HepG2 (cell line): ENCODE measurements around the gene RCE1. TPM values are rescaled to one million over a fixed set of nuclear protein-coding genes. Genes with fewer than 3 reads are reported as not detected.

Experiments
- ATAC-seq: fragments of 200-7000 bp; cut with Tn5 transposase; 3 replicates; pipeline ENCODE4 v1.9.1; 2020; ENCODE audit warnings: mild to moderate bottlenecking, moderate library complexity
- BruUV-seq: library from RNA; stranded (reverse); fragments of 400-500 nt; replicated peaks from 2 replicates; lab custom pipeline; 2021; lab: Mats Ljungman, UMichigan
- CTCF ChIA-PET: fragments of 300-600 bp; formaldehyde crosslinking; extraction: SDS; loops from one replicate; lab custom pipeline; 2021; ENCODE audit warnings: low total read pairs, inconsistent platforms, low intra/inter-chr PET ratio; lab: Yijun Ruan, JAX
- POLR2A ChIA-PET: fragments of 350-600 bp; sonication (Branson Sonifier 250); formaldehyde crosslinking; loops from one replicate; lab custom pipeline; 2020; ENCODE audit warnings: antibody characterized with exemption, inconsistent platforms; lab: Yijun Ruan, JAX
- DNase-seq: peaks from one replicate; pipeline ENCODE4 v3.0.0-alpha.2; 2015; ENCODE audit warnings: low spot score
- FAIRE-seq: peaks from 3 replicates; lab custom pipeline; 2011; peaks lifted over from hg19 to GRCh38; lab: Jason Lieb, UNC
- H2AFZ ChIP-seq: one replicate; pipeline ENCODE4 v1.6.1; 2011; ENCODE audit warnings: low read length, inconsistent platforms
- H3K27ac ChIP-seq: fragments of 300-600 bp; 3 replicates; pipeline ENCODE4 v1.8.0; 2011; ENCODE audit warnings: mixed run types, mild to moderate bottlenecking, mixed read lengths, low read length, inconsistent platforms; ENCODE audit not compliant: insufficient read depth; ENCODE audit errors: extremely low read length
- H3K27me3 ChIP-seq, 2 experiments: fragments of 200-600 bp in 1 of 2; 2 replicates in 1 of 2; 3 replicates in 1 of 2; pipeline versions ENCODE4 v1.6.0 to v1.8.0; 2011; ENCODE audit warnings: low read length in 2 of 2, mild to moderate bottlenecking in 2 of 2, moderate library complexity in 2 of 2, inconsistent platforms in 1 of 2; ENCODE audit not compliant: insufficient read depth in 2 of 2, control insufficient read depth in 1 of 2
- H3K36me3 ChIP-seq, 2 experiments: fragments of 200-600 bp in 1 of 2; replicated peaks in 1 of 2; 2 replicates in 1 of 2; 3 replicates in 1 of 2; pipeline versions ENCODE4 v1.5.1 to v1.8.0; 2011; ENCODE audit warnings: low read length in 2 of 2, inconsistent platforms in 1 of 2; ENCODE audit not compliant: insufficient read depth in 2 of 2, control insufficient read depth in 1 of 2
- H3K4me1 ChIP-seq: 2 replicates; pipeline ENCODE4 v1.5.1; 2012; ENCODE audit warnings: low read length, inconsistent platforms; ENCODE audit not compliant: insufficient read depth
- H3K4me2 ChIP-seq: 2 replicates; pipeline ENCODE4 v1.6.0; 2011; ENCODE audit warnings: low read depth, low read length, inconsistent platforms
- H3K4me3 ChIP-seq, 3 experiments: fragments of 200-600 bp in 1 of 3; sonication (generic), shearing (Covaris generic) in 1 of 3; replicated peaks in 1 of 3; 2 replicates each; pipeline ENCODE4 v1.5.1; 2011 to 2016; ENCODE audit warnings: low read length in 3 of 3, inconsistent platforms in 2 of 3, low read depth in 2 of 3, mild to moderate bottlenecking in 2 of 3, control low read depth in 1 of 3, mixed read lengths in 1 of 3; ENCODE audit not compliant: insufficient read depth in 1 of 3
- H3K79me2 ChIP-seq: one replicate; pipeline ENCODE4 v1.6.1; 2011; ENCODE audit warnings: low read length, inconsistent platforms; ENCODE audit not compliant: insufficient read depth
- H3K9ac ChIP-seq: 2 replicates; pipeline ENCODE4 v1.6.0; 2011; ENCODE audit warnings: mild to moderate bottlenecking, low read depth, low read length, inconsistent platforms; ENCODE audit not compliant: insufficient read depth
- H3K9me3 ChIP-seq: 2 replicates; pipeline ENCODE4 v1.5.1; 2012; ENCODE audit warnings: mild to moderate bottlenecking, low read length
- H4K20me1 ChIP-seq: 2 replicates; pipeline ENCODE4 v1.6.0; 2011; ENCODE audit warnings: inconsistent platforms, mild to moderate bottlenecking, low read length, moderate library complexity; ENCODE audit not compliant: insufficient read depth
- AKAP8 ChIP-seq: sonication (generic); formaldehyde crosslinking; IDR thresholded peaks from 2 replicates; pipeline ENCODE4 v1.5.1; 2020; ENCODE audit warnings: mild to moderate bottlenecking, missing genetic modification reagents
- ARNT2 ChIP-seq: sonication (generic); formaldehyde crosslinking; IDR thresholded peaks from 2 replicates; pipeline ENCODE4 v1.8.0; 2022; ENCODE audit warnings: mild to moderate bottlenecking, low read depth, missing genetic modification reagents, moderate library complexity
- FOXM1 ChIP-seq: sonication (generic); formaldehyde crosslinking; IDR thresholded peaks from 2 replicates; pipeline ENCODE4 v1.5.0; 2020; ENCODE audit warnings: missing genetic modification reagents
- MYNN ChIP-seq: sonication (generic); formaldehyde crosslinking; IDR thresholded peaks from 2 replicates; pipeline ENCODE4 v1.4.0; 2020; ENCODE audit warnings: mild to moderate bottlenecking, low read depth, missing genetic modification reagents
- RBM39 ChIP-seq: fragments of 200-400 bp; formaldehyde crosslinking; IDR thresholded peaks from one replicate; pipeline ENCODE4 v1.6.1; 2018; ENCODE audit warnings: antibody characterized with exemption, mild to moderate bottlenecking, low read depth, low read length; ENCODE audit not compliant: poor library complexity, severe bottlenecking
- TSC22D2 ChIP-seq: sonication (generic); formaldehyde crosslinking; IDR thresholded peaks from 2 replicates; pipeline ENCODE4 v1.5.1; 2020; ENCODE audit warnings: missing genetic modification reagents, mild to moderate bottlenecking, borderline replicate concordance
- ZNF10 ChIP-seq: sonication (generic); formaldehyde crosslinking; IDR thresholded peaks from 2 replicates; pipeline ENCODE4 v1.4.0; 2020; ENCODE audit warnings: mild to moderate bottlenecking, low read depth, missing genetic modification reagents, borderline replicate concordance
- ZNF292 ChIP-seq: sonication (generic); formaldehyde crosslinking; IDR thresholded peaks from 2 replicates; pipeline ENCODE4 v1.8.1; 2022; ENCODE audit warnings: mild to moderate bottlenecking, low read depth, missing genetic modification reagents, borderline replicate concordance
- ZNF317 ChIP-seq: sonication (generic); formaldehyde crosslinking; IDR thresholded peaks from 2 replicates; pipeline ENCODE4 v1.5.0; 2020; ENCODE audit warnings: mild to moderate bottlenecking, missing genetic modification reagents
- ZNF337 ChIP-seq: sonication (generic); formaldehyde crosslinking; IDR thresholded peaks from 2 replicates; pipeline ENCODE4 v1.5.1; 2020; ENCODE audit warnings: missing genetic modification reagents, low read depth, mild to moderate bottlenecking, borderline replicate concordance
- ZNF781 ChIP-seq: sonication (generic); formaldehyde crosslinking; IDR thresholded peaks from 2 replicates; pipeline ENCODE4 v1.5.1; 2020; ENCODE audit warnings: borderline replicate concordance, mild to moderate bottlenecking, missing genetic modification reagents; ENCODE audit errors: not compliant biosample characterization
- WGBS: methylation state at CpG from one replicate; pipeline ENCODE4 v1.1.6; 2017; ENCODE audit warnings: low lambda C conversion rate; 5-methylcytosine and 5-hydroxymethylcytosine counted together
- in situ Hi-C: cut with HindIII; loops from 2 replicates; pipeline ENCODE4 v1.10.0; 2017; ENCODE audit warnings: low pct_unique_long_range_greater_than_20kb; ENCODE audit not compliant: extremely low pct_ligation_motif_present
- intact Hi-C: fragments of 100-400 bp; cut with micrococcal nuclease; formaldehyde crosslinking; loops from one replicate; pipeline ENCODE4 v1.10.0; 2022; ENCODE audit not compliant: unreplicated experiment
- polyA plus RNA-seq, 8 experiments: library from polyadenylated mRNA; depleted of rRNA in 3 of 8; stranded (reverse) in 7 of 8; unstranded in 1 of 8; fragments of >200 nt; fragmentation: Illumina TruSeq in 4 of 8; extraction: Trizol in 4 of 8; gene quantifications; 2 replicates each; pipeline versions ENCODE4 v1.2.1 to v1.2.3, GENCODE V29; 2011 to 2016; ENCODE audit warnings: low read depth in 4 of 8, missing spikeins in 1 of 8, mixed read lengths in 1 of 8; ENCODE audit not compliant: insufficient read depth in 1 of 8
- total RNA-seq, 5 experiments: library from RNA; depleted of rRNA; stranded (reverse); fragments of >200 nt; fragmentation: Illumina TruSeq; extraction: Trizol; gene quantifications; 2 replicates each; pipeline ENCODE4 v1.2.3, GENCODE V29; 2016; ENCODE audit warnings: low read depth in 1 of 5
- TF ChIP-seq, protein P1 (sequence below): sonication (generic); formaldehyde crosslinking; IDR thresholded peaks from 2 replicates; pipeline ENCODE4 v1.4.0; 2020; ENCODE audit warnings: low read depth, mild to moderate bottlenecking, missing genetic modification reagents
- TF ChIP-seq, protein P2 (sequence below): sonication (generic); formaldehyde crosslinking; IDR thresholded peaks from 2 replicates; pipeline ENCODE4 v1.4.0; 2020; ENCODE audit warnings: missing genetic modification reagents, borderline replicate concordance

RCE1 gene
- total and polyA plus RNA-seq, 2 of the 13 experiments (the other 11 are each of a cell fraction or from before 2014, with no cell fraction given), result 22.2 to 22.4 TPM

DNA sequence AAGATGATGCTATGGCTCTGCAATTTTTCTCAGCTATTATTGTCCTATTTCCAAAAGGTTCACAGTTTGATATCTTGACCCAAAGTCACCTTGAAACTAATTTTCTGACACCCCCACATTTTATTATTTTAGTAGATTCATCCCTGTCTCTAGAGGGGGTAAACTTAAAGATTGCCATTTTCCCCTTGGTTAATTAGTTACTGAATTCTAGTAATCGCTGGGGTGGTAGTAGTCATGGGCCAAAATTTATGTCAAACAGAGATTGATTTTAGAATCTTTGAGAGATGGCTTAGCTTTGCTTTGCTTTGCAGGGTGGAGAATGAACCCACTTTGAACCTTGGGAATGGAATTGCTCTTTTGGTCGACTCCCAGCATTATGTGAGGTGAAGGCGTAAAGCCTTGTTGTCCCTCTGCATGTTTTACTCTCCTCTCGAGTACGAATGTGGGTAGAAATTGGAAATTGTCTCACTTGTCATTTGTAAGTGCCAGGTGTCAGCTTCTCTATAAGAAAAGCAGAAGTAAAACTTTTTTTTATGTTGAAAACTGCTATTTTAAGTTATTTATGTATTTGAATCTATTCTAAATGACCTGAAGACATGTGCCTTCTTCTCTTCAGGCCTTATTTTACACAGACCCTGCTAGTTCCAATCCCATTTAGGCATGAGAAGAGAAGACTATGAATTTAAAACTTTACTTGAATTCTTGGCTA, 42.4 kb upstream of the RCE1 start:
- Histone ChIP-seq H3K36me3 (peaks cover 0 to 1% of the 10 kb centered on the region in 2 experiments; a peak in 2 of 5 replicates), H3K9ac (no peak overlapping the region), H3K4me3 (no peak overlapping the region)
- 93% methylated on average over 5 of the region's 5 CpGs for WGBS
- POLR2A ChIA-PET, result no interaction called here
- no peak for TF ChIP-seq ZNF317
- no peak for TF ChIP-seq AKAP8
- TF ChIP-seq, protein P1, sequence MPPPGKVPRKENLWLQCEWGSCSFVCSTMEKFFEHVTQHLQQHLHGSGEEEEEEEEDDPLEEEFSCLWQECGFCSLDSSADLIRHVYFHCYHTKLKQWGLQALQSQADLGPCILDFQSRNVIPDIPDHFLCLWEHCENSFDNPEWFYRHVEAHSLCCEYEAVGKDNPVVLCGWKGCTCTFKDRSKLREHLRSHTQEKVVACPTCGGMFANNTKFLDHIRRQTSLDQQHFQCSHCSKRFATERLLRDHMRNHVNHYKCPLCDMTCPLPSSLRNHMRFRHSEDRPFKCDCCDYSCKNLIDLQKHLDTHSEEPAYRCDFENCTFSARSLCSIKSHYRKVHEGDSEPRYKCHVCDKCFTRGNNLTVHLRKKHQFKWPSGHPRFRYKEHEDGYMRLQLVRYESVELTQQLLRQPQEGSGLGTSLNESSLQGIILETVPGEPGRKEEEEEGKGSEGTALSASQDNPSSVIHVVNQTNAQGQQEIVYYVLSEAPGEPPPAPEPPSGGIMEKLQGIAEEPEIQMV (CRISPR knock-in tag), result no peak
- TF ChIP-seq ZNF337 (CRISPR knock-in tag), result no peak
- TF ChIP-seq ZNF292 (CRISPR knock-in tag), result no peak
- no peak for TF ChIP-seq FOXM1 (CRISPR knock-in tag)
- no peak for TF ChIP-seq ZNF10
- TF ChIP-seq RBM39, result no peak
- TF ChIP-seq TSC22D2, result no peak
- TF ChIP-seq ZNF781 (CRISPR knock-in tag), result no peak
- TF ChIP-seq MYNN, result no peak
- no peak for TF ChIP-seq ARNT2 (CRISPR knock-in tag)
- TF ChIP-seq, protein P2, sequence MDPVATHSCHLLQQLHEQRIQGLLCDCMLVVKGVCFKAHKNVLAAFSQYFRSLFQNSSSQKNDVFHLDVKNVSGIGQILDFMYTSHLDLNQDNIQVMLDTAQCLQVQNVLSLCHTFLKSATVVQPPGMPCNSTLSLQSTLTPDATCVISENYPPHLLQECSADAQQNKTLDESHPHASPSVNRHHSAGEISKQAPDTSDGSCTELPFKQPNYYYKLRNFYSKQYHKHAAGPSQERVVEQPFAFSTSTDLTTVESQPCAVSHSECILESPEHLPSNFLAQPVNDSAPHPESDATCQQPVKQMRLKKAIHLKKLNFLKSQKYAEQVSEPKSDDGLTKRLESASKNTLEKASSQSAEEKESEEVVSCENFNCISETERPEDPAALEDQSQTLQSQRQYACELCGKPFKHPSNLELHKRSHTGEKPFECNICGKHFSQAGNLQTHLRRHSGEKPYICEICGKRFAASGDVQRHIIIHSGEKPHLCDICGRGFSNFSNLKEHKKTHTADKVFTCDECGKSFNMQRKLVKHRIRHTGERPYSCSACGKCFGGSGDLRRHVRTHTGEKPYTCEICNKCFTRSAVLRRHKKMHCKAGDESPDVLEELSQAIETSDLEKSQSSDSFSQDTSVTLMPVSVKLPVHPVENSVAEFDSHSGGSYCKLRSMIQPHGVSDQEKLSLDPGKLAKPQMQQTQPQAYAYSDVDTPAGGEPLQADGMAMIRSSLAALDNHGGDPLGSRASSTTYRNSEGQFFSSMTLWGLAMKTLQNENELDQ (CRISPR knock-in tag), result no peak
- TF ChIP-seq, all 625 proteins: peak for 0
- H3K4me1 ChIP-seq, result no peaks in the 10 kb centered on the region
- intact Hi-C loops (no loop called here), in situ Hi-C loops (no loop called here)
- BruUV-seq, result no TSS peak
- no peak overlapping the region for H3K27ac ChIP-seq
- no peak for DNase-seq
- H4K20me1 ChIP-seq, result no peaks in the 10 kb centered on the region
- no peaks in the 10 kb centered on the region for H3K79me2 ChIP-seq
- ATAC-seq, result no peak
- H2AFZ ChIP-seq, result no peak overlapping the region
- H3K9me3 ChIP-seq, result no peaks in the 10 kb centered on the region
- H3K4me2 ChIP-seq, result no peak overlapping the region
- H3K27me3 ChIP-seq, result no peaks in the 10 kb centered on the region
- FAIRE-seq, result no peak
- CTCF ChIA-PET, result no interaction called here
